Measurements from ENCODE around the gene SLC31A2. TPM values are rescaled to one million over a fixed set of nuclear protein-coding genes. Genes with fewer than 3 reads are reported as not detected.
"Not testable (repeated sequence)": the region's sequence is repeated elsewhere in the genome, so short reads cannot be mapped to it uniquely, and the experiment has no call there.

SLC31A2 gene
- polyA plus RNA-seq (2011; rRNA removed) (8.7 and 10.7 TPM in 2 replicates), polyA minus RNA-seq (2011; rRNA and poly(A)+ RNA removed) (4.5 and 7.2 TPM in 2 replicates)

- DNase-seq (ENCODE audit: low read depth) = no peak
- TF ChIP-seq CTCF (IDR thresholded peaks at IDR 0.05; ENCODE audit: insufficient read depth, low read depth, low read length) = peak; percentile 43; the same call in 1 of the 2 replicates
- H3K27me3 ChIP-seq (ENCODE audit: control insufficient read depth, insufficient read depth, low read length) = peaks cover 4% of the 10 kb centered on the region; the same call in 1 of the 2 replicates
- no peaks in the 10 kb centered on the region for H3K36me3 ChIP-seq (ENCODE audit: control insufficient read depth, insufficient read depth, low read length)
- ChIA-PET CTCF (interaction anchor here (1.2 to 1.3 kb wide), 2 partner anchors 14 to 20 kb away, joined by 4 read pairs; no protein-coding TSS in a partner anchor), POLR2A (interaction anchor here (0.6 to 0.7 kb wide), 3 partner anchors 37 to 472 kb away, joined by 4 to 14 read pairs (median 6); no protein-coding TSS in a partner anchor)
- peak within 1 kb of the TSS; percentile 94 for H3K4me3 ChIP-seq (ENCODE audit: low read depth, low read length)
Measured at GRCh38 chr9:113150670-113151611, at the start of gene SLC31A2. Gene SLC31A2, plus strand, starts transcription at chr9:113151007. Its CDS starts 68 bp downstream, at chr9:113151075.

GRCh38 chr9:113105345-113105744 is 45.5 kb upstream of the SLC31A2 start:
- H3K27me3 ChIP-seq (ENCODE audit: control insufficient read depth, insufficient read depth, low read length); CTCF ChIA-PET; POLR2A ChIA-PET: not testable (repeated sequence)

GRCh38 chr9:113111065-113111951 is 39.5 kb upstream of the SLC31A2 start:
- POLR2A ChIA-PET; H3K4me3 ChIP-seq (ENCODE audit: low read depth, low read length); DNase-seq (ENCODE audit: low read depth); H3K36me3 ChIP-seq (ENCODE audit: control insufficient read depth, insufficient read depth, low read length); H3K27me3 ChIP-seq (ENCODE audit: control insufficient read depth, insufficient read depth, low read length): not testable (repeated sequence)
- CTCF ChIA-PET = interaction anchor here (0.7 to 2.0 kb wide), 14 partner anchors 9 to 547 kb away, joined by 3 to 13 read pairs (median 4); no protein-coding TSS in a partner anchor

More at GRCh38 chr9:113105345-113105744, 45.5 kb upstream of the SLC31A2 start:
- not testable (repeated sequence) for H3K4me3 ChIP-seq (ENCODE audit: low read depth, low read length); H3K36me3 ChIP-seq (ENCODE audit: control insufficient read depth, insufficient read depth, low read length); DNase-seq (ENCODE audit: low read depth)

- DNase-seq (ENCODE audit: low read depth); POLR2A ChIA-PET; H3K36me3 ChIP-seq (ENCODE audit: control insufficient read depth, insufficient read depth, low read length); H3K27me3 ChIP-seq (ENCODE audit: control insufficient read depth, insufficient read depth, low read length); H3K4me3 ChIP-seq (ENCODE audit: low read depth, low read length): not testable (repeated sequence)
- CTCF ChIA-PET = interaction anchor here (0.9 to 2.0 kb wide), 15 partner anchors 9 to 545 kb away, joined by 3 to 13 read pairs (median 4); no protein-coding TSS in a partner anchor
Measured at GRCh38 chr9:113112706-113113510, 37.9 kb upstream of the SLC31A2 start.

GRCh38 chr9:113118829-113119228 is 32.0 kb upstream of the SLC31A2 start:
- DNase-seq (ENCODE audit: low read depth); H3K4me3 ChIP-seq (ENCODE audit: low read depth, low read length); POLR2A ChIA-PET; CTCF ChIA-PET; H3K27me3 ChIP-seq (ENCODE audit: control insufficient read depth, insufficient read depth, low read length); H3K36me3 ChIP-seq (ENCODE audit: control insufficient read depth, insufficient read depth, low read length): not testable (repeated sequence)

- no peak overlapping the region for H3K4me3 ChIP-seq (ENCODE audit: low read depth, low read length)
- no peak for TF ChIP-seq CTCF (IDR thresholded peaks at IDR 0.05; ENCODE audit: insufficient read depth, low read depth, low read length)
- no peaks in the 10 kb centered on the region for H3K36me3 ChIP-seq (ENCODE audit: control insufficient read depth, insufficient read depth, low read length)
- H3K27me3 ChIP-seq (ENCODE audit: control insufficient read depth, insufficient read depth, low read length) = no peaks in the 10 kb centered on the region
- POLR2A ChIA-PET = no interaction called here
- DNase-seq (ENCODE audit: low read depth) = no peak
- CTCF ChIA-PET = no interaction called here
Measured at GRCh38 chr9:113125386-113126035, 25.3 kb upstream of the SLC31A2 start.
